ENCODE results near the gene TBC1D19.

TBC1D19 gene

GRCh38 chr4:26707342-26707741 is 123.5 kb downstream of the TBC1D19 start:
- H3K36me3 Mint-ChIP-seq (ENCODE audit: low read depth), result peaks cover 24% of the 10 kb centered on the region
- TF ChIP-seq CTCF (IDR thresholded peaks at IDR 0.05; ENCODE audit: unreplicated experiment in 3 of 3), result no peak

GRCh38 chr4:26709246-26709645 is 125.4 kb downstream of the TBC1D19 start:
- Mint-ChIP-seq H3K36me3 (ENCODE audit: low read depth) (peaks cover 24% of the 10 kb centered on the region), H3K4me3 (no peak overlapping the region), H3K27me3 (ENCODE audit: low read depth) (no peaks in the 10 kb centered on the region), H3K27ac (no peak overlapping the region), H3K4me1 (no peaks in the 10 kb centered on the region), H3K9me3 (peaks cover 18% of the 10 kb centered on the region)
- TF ChIP-seq CTCF (IDR thresholded peaks at IDR 0.05; ENCODE audit: unreplicated experiment in 3 of 3), result no peak

More at GRCh38 chr4:26707342-26707741, 123.5 kb downstream of the TBC1D19 start:
- H3K27ac Mint-ChIP-seq, result no peak overlapping the region
- no peaks in the 10 kb centered on the region for H3K4me1 Mint-ChIP-seq
- H3K9me3 Mint-ChIP-seq, result peaks cover 18% of the 10 kb centered on the region
- no peak overlapping the region for H3K4me3 Mint-ChIP-seq
- H3K27me3 Mint-ChIP-seq (ENCODE audit: low read depth), result no peaks in the 10 kb centered on the region

- Mint-ChIP-seq H3K9me3 (peaks cover 14% of the 10 kb centered on the region), H3K4me3 (no peak overlapping the region), H3K4me1 (no peaks in the 10 kb centered on the region), H3K36me3 (ENCODE audit: low read depth) (peaks cover 13% of the 10 kb centered on the region), H3K27ac (no peak overlapping the region), H3K27me3 (ENCODE audit: low read depth) (no peaks in the 10 kb centered on the region)
- TF ChIP-seq CTCF (IDR thresholded peaks at IDR 0.05; ENCODE audit: unreplicated experiment in 3 of 3), result no peak
Observed at GRCh38 chr4:26713563-26714151, 129.8 kb downstream of the TBC1D19 start.

- Mint-ChIP-seq H3K36me3 (ENCODE audit: low read depth) (peaks cover 2% of the 10 kb centered on the region), H3K27ac (no peak overlapping the region), H3K4me1 (no peaks in the 10 kb centered on the region), H3K9me3 (peaks cover under 1% of the 10 kb centered on the region), H3K4me3 (no peak overlapping the region), H3K27me3 (ENCODE audit: low read depth) (no peaks in the 10 kb centered on the region)
- TF ChIP-seq CTCF (IDR thresholded peaks at IDR 0.05; ENCODE audit: unreplicated experiment in 3 of 3), result no peak
Observed at GRCh38 chr4:26715636-26716242, 131.9 kb downstream of the TBC1D19 start.

- Mint-ChIP-seq H3K36me3 (ENCODE audit: low read depth) (no peaks in the 10 kb centered on the region), H3K4me1 (no peaks in the 10 kb centered on the region), H3K27me3 (ENCODE audit: low read depth) (no peaks in the 10 kb centered on the region), H3K4me3 (no peak overlapping the region), H3K27ac (no peak overlapping the region), H3K9me3 (no peaks in the 10 kb centered on the region)
- TF ChIP-seq CTCF (IDR thresholded peaks at IDR 0.05; ENCODE audit: unreplicated experiment in 3 of 3), result no peak
Observed at GRCh38 chr4:26717332-26717731, 133.4 kb downstream of the TBC1D19 start.
